AG20443 (cell line): ENCODE results near the gene KRTAP10-3.
A peak's percentile ranks its signal among the peaks of the same experiment; 100 is the strongest.

Source experiments
- DNase-seq: peaks from one replicate; pipeline ENCODE4 v3.0.0; 2012; ENCODE audit warnings: low spot score, mixed read lengths

Gene KRTAP10-3

DNA sequence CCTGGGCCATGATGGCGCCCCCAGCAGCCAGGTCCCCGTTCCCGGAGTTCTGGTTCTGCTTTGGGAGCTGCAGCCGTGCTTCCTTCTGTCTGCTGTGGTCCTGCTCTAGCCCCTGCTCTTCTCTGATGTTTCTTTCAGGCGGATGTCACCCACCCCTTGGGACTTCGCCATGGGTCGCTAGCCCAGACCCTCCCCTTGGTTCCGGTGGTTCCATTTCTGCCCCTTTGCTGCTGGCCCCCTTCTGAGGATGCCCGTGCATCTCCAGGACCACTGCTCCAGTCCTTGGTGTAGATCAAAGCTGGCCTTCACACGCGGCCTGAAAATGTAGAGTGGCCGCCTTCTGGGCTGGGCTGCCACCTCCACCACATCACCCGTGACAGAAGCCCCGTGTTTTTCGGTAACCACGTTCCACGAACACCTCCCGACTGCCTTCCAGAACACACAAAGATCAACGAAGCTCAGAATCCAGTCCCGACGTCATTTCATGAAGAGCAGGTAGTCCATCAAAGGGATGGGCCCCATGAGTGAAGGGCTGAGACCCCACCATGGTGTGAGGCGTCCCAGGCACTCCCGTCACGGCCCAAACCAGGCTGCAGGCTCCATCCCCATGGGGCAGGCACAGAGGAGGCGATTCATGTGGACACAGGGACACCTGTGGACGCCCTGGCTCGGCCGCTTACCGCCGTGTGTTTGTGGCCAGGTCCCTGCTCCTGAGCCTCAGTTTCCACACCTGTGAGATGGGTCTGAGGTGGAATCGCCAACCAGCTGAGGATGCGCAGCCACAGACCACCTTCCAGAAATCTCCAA, 43.0 kb downstream of the KRTAP10-3 start:
- no peak for DNase-seq

DNA sequence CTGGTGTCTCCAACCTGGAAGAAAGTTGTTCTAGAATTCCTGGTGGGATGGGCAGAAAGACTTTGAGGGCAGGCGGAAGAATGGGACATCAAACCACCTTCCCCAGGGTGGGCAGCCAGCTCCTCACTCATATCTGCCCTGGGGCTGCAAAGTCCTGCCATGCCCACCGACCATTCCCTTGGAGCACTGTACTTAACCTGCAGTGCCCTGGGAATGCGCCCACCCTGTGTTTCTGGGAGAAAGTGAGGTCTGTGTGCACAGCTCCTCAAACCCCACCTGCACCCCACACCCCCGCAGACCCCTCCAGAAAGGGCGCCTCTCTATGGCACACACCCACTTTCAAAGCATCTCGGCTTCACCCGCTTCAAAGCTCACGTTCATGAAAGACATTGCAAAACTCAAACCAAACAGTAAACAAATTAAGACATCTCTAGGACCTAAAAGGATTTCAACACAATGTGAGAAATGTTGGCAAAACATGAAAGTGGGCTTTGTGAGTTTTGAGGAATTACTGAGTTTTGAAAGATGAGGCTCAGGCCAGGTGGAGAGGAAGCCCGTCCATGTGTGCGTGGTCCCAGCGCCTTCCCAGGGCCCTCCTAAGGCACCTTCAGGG, 43.7 kb downstream of the KRTAP10-3 start:
- DNase-seq = no peak

DNA sequence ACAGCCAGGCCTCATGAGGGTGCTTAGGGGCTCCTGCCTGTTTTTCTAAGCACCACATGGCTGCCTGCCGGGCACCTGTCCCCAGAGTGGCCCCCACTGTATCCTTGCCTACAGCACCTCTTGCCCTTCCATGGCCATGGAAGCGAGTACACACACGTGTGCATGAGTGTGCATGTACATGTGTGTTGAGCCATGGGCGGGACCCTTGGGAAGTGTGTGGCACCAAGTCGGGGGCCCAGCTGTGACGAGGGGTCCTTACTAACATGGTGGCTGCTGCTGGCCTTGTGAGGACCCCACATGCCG, 44.4 kb downstream of the KRTAP10-3 start:
- no peak for DNase-seq

DNA sequence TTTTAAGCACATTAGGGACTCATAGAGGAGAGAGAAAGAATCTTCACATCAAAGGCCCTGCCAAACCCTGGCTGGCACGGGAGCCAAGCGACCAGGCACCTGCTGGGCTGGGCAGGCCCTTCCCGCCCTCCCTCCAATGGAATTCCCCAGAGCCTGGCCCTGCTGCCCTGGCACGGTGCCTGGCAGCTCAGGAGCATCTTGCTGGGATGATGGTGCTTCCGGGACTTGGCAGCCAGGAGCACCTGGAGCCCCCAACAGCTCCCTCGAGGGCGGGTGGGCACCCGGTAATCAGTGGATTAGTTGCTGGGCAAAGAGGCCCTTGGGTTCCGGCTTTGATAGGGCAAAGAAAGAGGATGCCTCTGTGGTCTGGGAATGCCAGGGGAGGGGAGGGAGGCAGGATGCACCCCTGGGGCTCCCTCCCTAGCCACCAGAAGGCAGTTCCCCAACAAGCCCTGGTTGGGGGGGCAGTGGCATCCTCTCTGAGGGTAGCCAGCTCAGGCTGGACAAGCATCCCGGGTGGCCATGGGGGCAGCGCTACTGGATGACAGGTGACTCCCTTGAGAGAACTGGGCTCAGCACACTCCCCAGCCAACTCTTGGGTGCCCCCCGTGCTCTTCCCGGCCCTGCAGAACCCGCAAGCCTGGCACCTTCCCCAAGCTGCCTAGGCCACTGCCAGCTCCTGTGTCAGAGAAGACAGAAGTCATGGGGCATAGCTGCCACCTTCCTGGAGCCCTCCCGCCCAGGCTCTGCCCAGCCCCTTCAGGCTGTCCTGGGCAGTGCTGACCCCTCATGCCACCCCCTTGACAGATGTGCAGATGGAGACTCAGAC, 45.0 kb downstream of the KRTAP10-3 start:
- DNase-seq = no peak

DNA sequence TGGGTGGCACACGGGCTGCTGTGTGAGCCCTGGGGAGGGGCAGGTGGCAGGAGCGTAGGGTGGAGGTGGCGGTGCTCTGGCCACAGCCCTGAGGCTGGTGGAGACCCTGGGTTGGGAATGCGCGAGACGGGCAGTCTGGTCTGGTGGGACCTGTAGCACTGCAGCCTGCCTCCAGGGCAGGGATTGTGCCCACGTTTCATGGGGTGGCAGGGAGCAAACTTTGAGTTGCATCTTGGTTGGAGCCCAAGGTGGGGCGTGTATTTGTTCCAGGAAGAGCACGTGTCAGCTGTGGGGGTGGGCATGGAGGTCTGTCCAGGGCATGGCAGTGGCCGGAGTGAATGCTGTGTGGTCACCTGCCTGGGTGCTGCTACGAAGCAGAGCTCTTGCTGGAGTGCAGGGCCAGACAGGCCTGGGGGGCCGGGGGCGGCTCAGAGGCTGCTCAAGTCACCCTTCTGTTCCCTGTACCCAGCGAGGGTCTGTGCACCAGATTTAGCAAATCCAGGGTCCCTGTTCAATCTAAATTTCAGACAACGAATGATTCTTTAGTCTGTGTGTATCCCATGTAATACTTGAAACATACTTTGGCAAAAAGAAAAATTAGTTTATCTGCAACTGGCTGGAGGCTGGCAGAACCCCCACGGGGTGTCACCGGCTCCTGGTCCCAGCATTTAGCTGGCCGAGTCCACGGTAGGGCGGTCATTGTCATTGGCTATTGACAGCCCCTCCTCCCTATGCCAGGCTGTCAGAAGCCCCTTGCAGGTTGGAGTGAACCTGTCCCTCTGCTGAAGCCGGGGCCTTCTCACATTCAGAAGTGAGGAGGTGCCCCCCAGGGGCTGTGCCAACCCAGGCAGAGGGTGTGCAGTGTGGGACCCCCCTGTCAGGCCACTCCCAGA, 45.9 kb downstream of the KRTAP10-3 start:
- no peak for DNase-seq

DNA sequence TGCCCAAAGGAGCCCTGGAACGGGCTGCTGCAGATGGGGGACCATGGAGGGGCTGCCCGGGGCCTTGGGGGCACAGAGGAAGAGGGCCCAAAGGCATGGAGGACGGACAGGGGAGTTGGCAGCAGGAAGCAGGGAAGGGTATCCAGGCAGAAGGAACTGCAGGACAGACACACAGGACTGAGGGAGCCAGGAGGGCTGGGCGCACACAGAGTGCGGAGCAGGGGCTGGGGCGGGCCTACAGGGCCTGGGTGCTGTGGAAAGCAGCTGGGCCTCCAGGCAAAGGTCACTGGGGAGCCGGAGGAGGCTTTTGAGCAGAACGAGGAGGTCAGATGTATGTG, 46.7 kb downstream of the KRTAP10-3 start:
- no peak for DNase-seq

DNA sequence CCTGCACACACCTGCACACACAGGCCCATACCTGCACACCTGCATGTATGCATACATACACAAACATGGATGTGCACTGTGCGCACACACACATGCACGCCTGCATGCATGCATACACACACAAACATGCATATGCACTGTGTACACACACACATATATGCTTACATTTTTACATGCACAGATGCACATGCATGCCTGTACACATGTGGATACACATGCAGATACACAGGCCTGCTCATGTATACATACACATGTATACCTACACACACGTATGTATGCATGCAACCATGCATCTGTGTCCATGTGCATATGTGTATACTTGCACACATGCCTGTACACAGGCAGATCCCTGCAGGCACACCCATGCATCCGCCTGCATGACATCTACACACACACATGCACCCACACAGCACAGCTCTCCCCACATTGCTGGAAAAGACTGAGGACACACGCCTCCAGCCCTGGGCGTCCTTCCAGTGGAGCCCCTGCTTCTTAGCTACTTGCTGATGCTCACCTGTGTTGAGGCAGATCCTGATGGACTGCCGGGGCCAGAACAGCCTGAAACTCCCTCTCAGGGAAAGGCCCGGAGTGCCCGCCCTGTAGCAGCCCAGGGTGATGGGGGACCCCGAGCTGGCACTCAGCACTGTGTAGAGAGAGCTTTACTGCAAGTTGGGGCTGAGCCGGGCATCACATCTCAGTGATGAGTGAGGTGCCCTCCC, 47.2 kb downstream of the KRTAP10-3 start:
- no peak for DNase-seq

DNA sequence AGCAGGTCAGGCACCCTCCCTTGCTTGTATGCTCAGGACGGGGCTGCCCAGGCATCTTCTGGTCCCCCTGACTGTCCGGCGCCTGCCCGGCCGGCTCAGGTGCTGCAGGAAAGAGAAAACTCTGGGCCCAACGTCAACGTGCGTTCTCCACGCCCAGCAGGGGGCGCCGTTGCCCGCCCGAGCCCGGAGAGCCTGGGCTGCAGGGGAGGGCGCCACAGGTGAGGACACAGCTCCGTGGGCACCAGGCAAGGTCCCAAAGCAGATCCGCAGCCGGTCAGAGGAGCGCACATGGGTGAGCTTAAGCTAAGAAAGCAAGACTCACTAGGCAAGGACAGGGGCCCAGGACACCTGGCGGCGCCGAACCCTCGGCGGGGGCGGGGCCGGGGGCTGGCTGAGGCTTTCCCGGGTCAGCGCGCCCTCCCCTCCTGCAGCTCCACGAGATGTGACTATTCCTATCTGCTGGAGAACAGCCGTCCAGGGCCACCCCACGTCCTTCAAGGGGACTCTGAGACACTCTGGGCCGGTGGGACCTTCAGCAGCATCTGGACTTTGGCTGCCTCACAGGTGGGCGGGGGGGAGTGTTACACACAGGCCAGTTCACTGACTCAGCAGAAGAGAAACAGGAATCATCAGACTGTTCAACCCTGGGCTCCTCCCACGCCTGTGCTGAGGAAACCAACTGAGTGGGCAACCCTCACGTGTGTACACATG, 47.9 kb downstream of the KRTAP10-3 start:
- DNase-seq = peak; percentile 74

DNA sequence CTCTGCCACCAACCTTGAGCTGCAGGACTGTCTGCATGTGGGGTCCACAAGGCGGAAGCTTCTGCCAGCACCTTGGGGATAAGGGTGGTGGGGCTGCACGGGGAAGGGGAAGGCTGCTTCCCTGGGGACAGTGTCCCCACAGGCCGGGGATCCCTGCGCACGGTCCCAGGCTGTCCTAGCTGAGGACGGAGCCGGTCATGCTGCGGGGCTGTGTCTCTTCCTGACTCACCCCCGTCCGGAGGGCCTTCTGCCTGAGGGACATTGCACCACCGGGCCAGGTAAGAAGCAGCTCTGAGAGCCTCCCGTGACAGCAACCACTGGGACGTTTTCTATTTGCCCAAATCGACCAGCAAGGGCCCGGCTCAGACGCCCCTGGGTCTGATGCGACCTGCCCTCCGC, 48.5 kb downstream of the KRTAP10-3 start:
- no peak for DNase-seq

DNA sequence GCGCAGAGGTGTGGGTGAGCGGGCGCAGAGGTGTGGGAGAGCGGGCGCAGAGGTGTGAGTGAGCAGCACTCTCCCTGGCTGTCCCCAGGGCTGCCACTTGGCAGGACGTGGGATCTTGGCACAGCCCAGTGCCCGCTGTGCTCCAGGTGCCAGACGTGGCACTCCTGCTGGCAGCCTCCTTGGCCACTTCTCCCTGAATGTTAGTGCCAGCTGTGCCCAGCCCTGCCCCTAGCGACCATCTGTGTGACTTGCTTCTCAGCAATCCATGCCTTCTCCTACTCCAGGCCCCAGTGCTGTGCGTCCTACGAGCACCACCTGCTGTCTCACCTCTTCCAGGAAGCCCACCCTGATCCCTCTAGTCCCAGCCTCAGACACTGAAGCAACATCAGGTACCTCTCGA, 49.1 kb downstream of the KRTAP10-3 start:
- DNase-seq = peak; percentile 45

DNA sequence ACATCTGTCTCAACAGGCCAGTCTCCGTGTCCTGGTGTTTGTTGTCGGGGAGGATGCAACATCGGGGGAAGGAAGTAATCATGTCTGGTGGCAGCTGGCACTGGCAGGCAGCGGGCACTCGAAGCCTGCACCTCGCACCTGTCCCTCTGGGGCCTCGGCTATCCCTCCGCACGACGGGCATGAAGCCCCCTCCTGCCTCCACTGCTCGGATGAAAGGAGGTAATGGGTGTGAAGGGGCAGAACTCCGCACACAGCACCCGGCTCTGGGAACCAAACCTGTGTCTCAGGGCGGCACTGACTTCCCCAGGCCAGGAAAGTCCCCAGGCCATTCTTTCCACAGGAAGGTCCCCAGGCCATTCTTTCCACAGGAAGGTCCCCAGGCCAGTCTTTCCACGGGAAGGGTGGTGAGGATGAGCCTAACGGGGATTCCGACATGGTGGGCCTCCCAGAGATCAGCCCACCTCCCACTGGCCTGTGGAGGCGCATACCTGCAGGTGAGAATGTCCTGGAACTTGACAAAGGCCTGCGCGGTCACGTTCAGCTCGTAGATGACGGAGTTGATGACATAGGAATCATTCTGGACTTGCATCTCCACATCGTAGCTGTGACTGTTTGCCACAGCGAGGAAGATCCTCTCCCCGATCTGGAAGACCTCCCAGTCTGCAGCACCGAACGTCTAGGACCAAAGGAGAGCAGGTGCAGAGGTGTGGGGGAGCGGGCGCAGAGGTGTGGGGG, 49.7 kb downstream of the KRTAP10-3 start:
- no peak for DNase-seq

DNA sequence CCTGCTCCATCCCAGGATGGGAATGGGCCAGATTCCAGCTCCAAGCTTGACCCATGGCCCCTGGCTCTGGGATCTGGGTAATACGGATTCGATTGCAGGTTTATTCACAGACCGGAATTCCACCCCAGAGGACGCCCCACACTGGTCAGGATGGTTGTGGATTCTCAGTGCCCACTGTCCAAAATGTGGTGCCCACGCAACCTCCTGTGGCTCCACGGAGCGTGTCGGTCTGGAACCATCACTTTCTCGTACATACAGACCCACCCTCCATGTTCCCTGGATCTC, 50.2 kb downstream of the KRTAP10-3 start:
- no peak for DNase-seq
